AG09309 (cell line): ENCODE results near the gene FBXL14.

Experiments
- DNase-seq: peaks from one replicate; pipeline ENCODE4 v3.0.0-alpha.2; 2010; ENCODE audit warnings: low read depth
- H3K4me3 ChIP-seq: 2 replicates; pipeline ENCODE4 v1.5.1; 2011; ENCODE audit warnings: mild to moderate bottlenecking, low read depth, low read length, moderate library complexity; ENCODE audit not compliant: control insufficient read depth
- TF ChIP-seq, protein P1 (sequence below): IDR thresholded peaks from 2 replicates; pipeline ENCODE4 v1.5.1; 2011; ENCODE audit warnings: mild to moderate bottlenecking, low read depth, low read length, inconsistent platforms; ENCODE audit not compliant: insufficient read depth, control insufficient read depth; ENCODE audit errors: missing control alignments

Gene FBXL14

DNA sequence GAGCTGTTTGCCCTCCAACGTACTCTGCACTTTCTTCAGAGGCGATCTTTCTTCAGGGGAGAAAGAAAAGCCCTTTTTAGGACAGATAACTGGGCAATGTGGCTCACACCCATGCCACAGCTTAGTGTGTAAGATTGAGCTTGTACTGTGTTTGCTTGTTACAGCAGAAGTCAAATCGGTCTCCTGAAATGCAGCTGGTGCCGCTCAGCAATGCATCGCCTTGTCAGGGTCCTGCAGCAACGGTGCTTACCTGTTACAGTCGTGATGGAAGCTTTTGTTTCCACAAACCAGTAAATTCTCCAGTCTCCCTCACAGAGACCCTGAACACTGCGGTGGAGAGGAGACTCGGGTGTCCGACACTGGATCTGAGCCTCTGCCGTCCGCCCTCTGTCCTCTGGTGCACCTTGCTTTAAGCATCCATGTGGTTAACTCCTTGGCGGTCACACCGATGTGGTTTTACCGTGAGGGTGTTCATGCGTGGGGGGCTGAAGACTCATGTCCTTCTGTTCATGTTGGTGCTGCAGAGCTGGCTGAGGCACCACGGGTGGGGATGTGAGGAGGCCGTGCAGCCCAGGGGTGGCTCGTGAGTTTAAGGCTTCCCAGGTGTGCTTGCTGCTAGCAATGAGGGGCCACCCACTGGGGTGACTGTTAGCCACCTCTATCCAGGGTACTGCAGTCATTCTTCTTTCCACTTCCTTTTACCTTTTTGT is 47.3 kb downstream of the FBXL14 start:
- TF ChIP-seq, protein P1, sequence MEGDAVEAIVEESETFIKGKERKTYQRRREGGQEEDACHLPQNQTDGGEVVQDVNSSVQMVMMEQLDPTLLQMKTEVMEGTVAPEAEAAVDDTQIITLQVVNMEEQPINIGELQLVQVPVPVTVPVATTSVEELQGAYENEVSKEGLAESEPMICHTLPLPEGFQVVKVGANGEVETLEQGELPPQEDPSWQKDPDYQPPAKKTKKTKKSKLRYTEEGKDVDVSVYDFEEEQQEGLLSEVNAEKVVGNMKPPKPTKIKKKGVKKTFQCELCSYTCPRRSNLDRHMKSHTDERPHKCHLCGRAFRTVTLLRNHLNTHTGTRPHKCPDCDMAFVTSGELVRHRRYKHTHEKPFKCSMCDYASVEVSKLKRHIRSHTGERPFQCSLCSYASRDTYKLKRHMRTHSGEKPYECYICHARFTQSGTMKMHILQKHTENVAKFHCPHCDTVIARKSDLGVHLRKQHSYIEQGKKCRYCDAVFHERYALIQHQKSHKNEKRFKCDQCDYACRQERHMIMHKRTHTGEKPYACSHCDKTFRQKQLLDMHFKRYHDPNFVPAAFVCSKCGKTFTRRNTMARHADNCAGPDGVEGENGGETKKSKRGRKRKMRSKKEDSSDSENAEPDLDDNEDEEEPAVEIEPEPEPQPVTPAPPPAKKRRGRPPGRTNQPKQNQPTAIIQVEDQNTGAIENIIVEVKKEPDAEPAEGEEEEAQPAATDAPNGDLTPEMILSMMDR: no peak
- H3K4me3 ChIP-seq: no peak overlapping the region
- no peak for DNase-seq

- TF ChIP-seq, protein P1: peak; percentile 42
- H3K4me3 ChIP-seq: no peak overlapping the region
- DNase-seq: no peak
Observed at GRCh38 chr12:1544996-1545700, 49.2 kb downstream of the FBXL14 start.

DNA sequence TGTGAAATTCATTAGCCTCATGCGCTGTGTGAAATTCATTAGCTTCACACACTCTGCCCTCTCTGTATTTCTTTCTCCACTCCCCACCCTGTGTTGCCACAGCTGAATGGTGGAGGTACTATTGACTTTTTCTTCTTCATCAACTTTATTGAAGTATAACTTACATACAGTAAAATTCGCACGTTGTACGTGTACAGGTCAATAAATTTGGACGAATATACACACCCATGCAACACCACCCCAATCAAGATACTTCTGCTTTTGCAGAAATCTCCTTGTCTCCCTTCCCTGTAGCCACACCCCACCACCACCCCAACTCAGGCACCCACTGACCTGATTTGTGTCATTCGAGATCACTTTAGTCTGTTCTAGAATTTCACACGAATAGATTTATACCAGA is 51.8 kb downstream of the FBXL14 start:
- DNase-seq: no peak
- TF ChIP-seq, protein P1: no peak
- H3K4me3 ChIP-seq: no peak overlapping the region

DNA sequence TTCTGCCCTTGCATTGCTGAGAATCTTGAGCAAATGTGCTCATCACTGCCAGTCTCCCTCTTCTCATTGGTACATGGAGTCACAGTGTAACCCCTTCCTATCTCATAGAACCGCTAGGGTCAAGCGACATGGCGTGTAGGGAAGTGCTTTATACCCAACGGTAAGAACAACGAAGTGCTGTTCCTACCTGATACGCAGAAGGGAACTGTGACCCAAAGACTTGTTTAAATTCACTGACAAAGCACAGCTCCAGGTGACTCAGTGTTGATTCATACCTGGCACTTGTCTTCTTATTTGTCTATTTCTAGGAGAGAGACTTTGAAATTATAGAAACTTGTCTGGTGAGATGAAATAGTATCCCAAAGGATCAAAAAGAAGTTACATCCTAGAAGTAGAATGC is 53.7 kb downstream of the FBXL14 start:
- TF ChIP-seq, protein P1: no peak
- no peak for DNase-seq
- no peak overlapping the region for H3K4me3 ChIP-seq

GRCh38 chr12:1539135-1539534 is 55.2 kb downstream of the FBXL14 start:
- TF ChIP-seq, protein P1: no peak
- no peak for DNase-seq
- H3K4me3 ChIP-seq: no peak overlapping the region

- H3K4me3 ChIP-seq: no peak overlapping the region
- TF ChIP-seq, protein P1: no peak
- no peak for DNase-seq
Observed at GRCh38 chr12:1536817-1537216, 57.6 kb downstream of the FBXL14 start.

GRCh38 chr12:1534748-1535147 is 59.6 kb downstream of the FBXL14 start:
- TF ChIP-seq, protein P1: no peak
- DNase-seq: no peak

More at GRCh38 chr12:1534748-1535147, 59.6 kb downstream of the FBXL14 start:
- no peak overlapping the region for H3K4me3 ChIP-seq
